Esophagus squamous epithelium (tissue), 5 donors: ENCODE data around the gene SEC11C. TPM values are rescaled to one million over a fixed set of nuclear protein-coding genes. Genes with fewer than 3 reads are reported as not detected.

Source experiments
- DNase-seq: peaks from one replicate; lab custom pipeline; 2025; lab: John Stamatoyannopoulos, UW
- H3K27ac ChIP-seq, 4 donors: fragments of 200-600 bp; sonication (generic); one replicate each; pipeline ENCODE4 v1.5.1; 2016 to 2019; ENCODE audit warnings: mild to moderate bottlenecking in 1 of 4
- H3K27me3 ChIP-seq, 4 donors: fragments of 200-600 bp; sonication (generic); 1 replicate in 3 of 4; 2 replicates in 1 of 4; pipeline versions ENCODE4 v1.5.1 to v1.6.0; 2017 to 2021; ENCODE audit warnings: antibody characterized with exemption in 1 of 4
- H3K36me3 ChIP-seq, 3 donors: fragments of 200-600 bp; sonication (generic); one replicate each; pipeline ENCODE4 v1.5.1; 2016 to 2019
- H3K4me1 ChIP-seq, 3 donors: fragments of 200-600 bp; sonication (generic); one replicate each; pipeline ENCODE4 v1.5.1; 2017 to 2019
- H3K4me3 ChIP-seq, 4 donors: fragments of 200-600 bp; sonication (generic); 1 replicate in 3 of 4; 2 replicates in 1 of 4; pipeline ENCODE4 v1.5.1; 2016 to 2019; ENCODE audit warnings: mild to moderate bottlenecking in 2 of 4, moderate library complexity in 1 of 4
- H3K9me3 ChIP-seq, 3 donors: fragments of 200-600 bp; sonication (generic); one replicate each; pipeline ENCODE4 v1.5.1; 2016 to 2019
- CTCF ChIP-seq, 6 experiments: fragments of 450-650 bp in 4 of 6; fragments of 200-600 bp in 2 of 6; sonication (generic) in 2 of 6; IDR thresholded peaks; one replicate each; pipeline ENCODE4 v1.5.1; 2016 to 2019; ENCODE audit warnings: antibody characterized with exemption in 6 of 6, mild to moderate bottlenecking in 4 of 6, moderate library complexity in 4 of 6
- POLR2A ChIP-seq, 4 donors: fragments of 450-650 bp; IDR thresholded peaks; one replicate each; pipeline ENCODE4 v1.6.1; 2017; ENCODE audit warnings: antibody characterized with exemption in 4 of 4, mild to moderate bottlenecking in 4 of 4, moderate library complexity in 3 of 4
- whole genome bisulfite sequencing, 2 donors: methylation state at CpG; one replicate each; pipeline ENCODE4 v1.1.5; 2018; 5-methylcytosine and 5-hydroxymethylcytosine counted together
- intact Hi-C: fragments of 100-400 bp; cut with DNase I; formaldehyde crosslinking; loops from one replicate; pipeline ENCODE4 v1.15.0; 2022
- total RNA-seq, 4 donors: library from RNA; depleted of rRNA; stranded (reverse); fragments of >200 nt; gene quantifications; one replicate each; pipeline ENCODE4 v1.1.0, GENCODE V29; 2016
- donor health status: DM: yes; HTN: yes; CAD: no.

The SEC11C gene
- total RNA-seq, 4 donors from 2014 or later: 29.6 to 61.8 (median 31.7) TPM

- no peak for DNase-seq
- Histone ChIP-seq H3K9me3 (no peaks in the 10 kb centered on the region), H3K27ac (no peak overlapping the region), H3K27me3 (no peaks in the 10 kb centered on the region), H3K4me1 (peaks cover 0 to 7% (median 0%) of the 10 kb centered on the region in 3 donors), H3K36me3 (peaks cover 0 to 57% (median 0%) of the 10 kb centered on the region in 3 donors), H3K4me3 (no peak overlapping the region)
- TF ChIP-seq POLR2A (IDR thresholded peaks at IDR 0.05) (no peak), CTCF (IDR thresholded peaks at IDR 0.05) (no peak)
- intact Hi-C loops: no loop called here
- WGBS, 2 donors: 90 to 92% methylated on average over 8 to 11 of the region's 11 CpGs
Measured at GRCh38 chr18:59150236-59150635, 10.6 kb downstream of the SEC11C start.

GRCh38 chr18:59155153-59155552, 15.5 kb downstream of the SEC11C start:
- no peaks in the 10 kb centered on the region for H3K9me3 ChIP-seq
- H3K27me3 ChIP-seq: no peaks in the 10 kb centered on the region
- intact Hi-C loops: no loop called here
- DNase-seq: no peak
- no peak overlapping the region for H3K27ac ChIP-seq
- TF ChIP-seq POLR2A (IDR thresholded peaks at IDR 0.05) (no peak), CTCF (IDR thresholded peaks at IDR 0.05) (no peak)
- H3K36me3 ChIP-seq: peaks cover 0 to 87% (median 0%) of the 10 kb centered on the region in 3 donors
- H3K4me1 ChIP-seq: no peaks in the 10 kb centered on the region
- no peak overlapping the region for H3K4me3 ChIP-seq
- WGBS, 2 donors: 89% methylated on average over 2 of the region's 2 CpGs

GRCh38 chr18:59156316-59156715, 16.6 kb downstream of the SEC11C start:
- WGBS, 2 donors: 76 to 88% methylated on average over 3 of the region's 3 CpGs
- H3K9me3 ChIP-seq: no peaks in the 10 kb centered on the region
- H3K4me1 ChIP-seq: peaks cover 0 to 4% (median 0%) of the 10 kb centered on the region in 3 donors
- intact Hi-C loops: no loop called here
- no peak for DNase-seq
- no peak overlapping the region for H3K27ac ChIP-seq
- TF ChIP-seq POLR2A (IDR thresholded peaks at IDR 0.05) (no peak), CTCF (IDR thresholded peaks at IDR 0.05) (no peak)
- no peak overlapping the region for H3K4me3 ChIP-seq
- H3K36me3 ChIP-seq: peaks cover 0 to 75% (median 0%) of the 10 kb centered on the region in 3 donors
- no peaks in the 10 kb centered on the region for H3K27me3 ChIP-seq

- 88 to 98% methylated on average over 3 of the region's 3 CpGs for WGBS, 2 donors
- intact Hi-C loops: no loop called here
- peaks cover 0 to 45% (median 0%) of the 10 kb centered on the region in 3 donors for H3K36me3 ChIP-seq
Measured at GRCh38 chr18:59159265-59159664, 19.6 kb downstream of the SEC11C start.

GRCh38 chr18:59159986-59160385, 20.3 kb downstream of the SEC11C start:
- Histone ChIP-seq H3K27me3 (no peaks in the 10 kb centered on the region), H3K4me3 (no peak overlapping the region), H3K36me3 (peaks cover 0 to 38% (median 0%) of the 10 kb centered on the region in 3 donors), H3K27ac (no peak overlapping the region), H3K4me1 (peaks cover 0 to 6% (median 0%) of the 10 kb centered on the region in 3 donors), H3K9me3 (no peaks in the 10 kb centered on the region)
- no peak for DNase-seq
- intact Hi-C loops: no loop called here
- WGBS, 2 donors: 90 to 94% methylated on average over 9 to 10 of the region's 10 CpGs
- TF ChIP-seq POLR2A (IDR thresholded peaks at IDR 0.05) (no peak), CTCF (IDR thresholded peaks at IDR 0.05) (no peak)

More at GRCh38 chr18:59159265-59159664, 19.6 kb downstream of the SEC11C start:
- Histone ChIP-seq H3K27me3 (no peaks in the 10 kb centered on the region), H3K9me3 (no peaks in the 10 kb centered on the region), H3K27ac (no peak overlapping the region), H3K4me3 (no peak overlapping the region), H3K4me1 (peaks cover 0 to 6% (median 0%) of the 10 kb centered on the region in 3 donors)
- TF ChIP-seq CTCF (IDR thresholded peaks at IDR 0.05) (no peak), POLR2A (IDR thresholded peaks at IDR 0.05) (no peak)
- DNase-seq: no peak
